T-helper 2 cell treated with Interferon-gamma antibody and Interleukin-4, amounts not matched to agents 100 ng/mL and 5 ng/mL, for 36 hours (primary cell): ENCODE results near the gene KMT5B. TPM values are rescaled to one million over a fixed set of nuclear protein-coding genes. Genes with fewer than 3 reads are reported as not detected.

Experiments used
- intact Hi-C: fragments of 100-400 bp; cut with micrococcal nuclease; formaldehyde crosslinking; loops from one replicate; pipeline ENCODE4 v1.15.1; 2023
- total RNA-seq: library from RNA; stranded (reverse); gene quantifications from 2 replicates; pipeline ENCODE4 v1.2.3, GENCODE V29; 2022

KMT5B gene
- total RNA-seq, 1 donor from 2014 or later = 26.1 TPM

DNA sequence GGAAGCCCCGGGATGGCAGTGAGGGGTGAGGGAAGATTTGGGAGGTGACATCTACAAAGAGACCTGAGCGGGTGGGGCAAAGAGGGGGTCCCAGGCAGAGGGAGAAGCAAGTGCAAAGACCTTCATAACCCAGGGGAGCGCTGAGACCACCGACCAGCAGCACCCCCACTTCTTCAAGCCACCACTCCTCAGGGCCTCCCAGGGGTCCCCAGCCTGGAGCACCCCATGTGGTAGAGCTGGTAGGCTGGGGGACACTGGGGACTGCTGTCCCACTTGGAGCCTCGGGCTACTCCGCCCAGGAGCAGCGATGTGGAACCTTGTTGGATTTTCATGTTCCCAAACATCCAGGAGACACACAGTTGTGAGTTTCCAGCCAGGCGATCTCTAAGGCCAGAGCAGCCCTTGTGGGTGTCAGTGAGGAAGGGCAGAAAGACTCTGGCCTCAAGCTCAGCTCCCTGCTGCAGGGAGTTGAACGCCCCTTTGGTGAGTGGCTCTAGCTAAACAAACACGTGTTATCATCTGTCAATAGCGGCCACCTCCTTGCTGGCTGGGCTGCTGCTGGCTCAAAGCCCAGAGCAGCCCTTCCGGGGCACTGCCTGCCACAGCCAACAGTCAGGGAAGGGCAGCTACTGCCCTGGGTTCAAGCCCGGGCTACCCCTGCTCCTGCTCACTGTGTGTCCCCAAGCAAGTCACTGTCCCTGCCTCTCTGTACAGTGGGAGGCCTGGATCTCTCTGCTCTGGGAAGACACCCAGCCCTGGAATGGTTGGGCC is 66.2 kb downstream of the KMT5B start:
- intact Hi-C loops = no loop called here

DNA sequence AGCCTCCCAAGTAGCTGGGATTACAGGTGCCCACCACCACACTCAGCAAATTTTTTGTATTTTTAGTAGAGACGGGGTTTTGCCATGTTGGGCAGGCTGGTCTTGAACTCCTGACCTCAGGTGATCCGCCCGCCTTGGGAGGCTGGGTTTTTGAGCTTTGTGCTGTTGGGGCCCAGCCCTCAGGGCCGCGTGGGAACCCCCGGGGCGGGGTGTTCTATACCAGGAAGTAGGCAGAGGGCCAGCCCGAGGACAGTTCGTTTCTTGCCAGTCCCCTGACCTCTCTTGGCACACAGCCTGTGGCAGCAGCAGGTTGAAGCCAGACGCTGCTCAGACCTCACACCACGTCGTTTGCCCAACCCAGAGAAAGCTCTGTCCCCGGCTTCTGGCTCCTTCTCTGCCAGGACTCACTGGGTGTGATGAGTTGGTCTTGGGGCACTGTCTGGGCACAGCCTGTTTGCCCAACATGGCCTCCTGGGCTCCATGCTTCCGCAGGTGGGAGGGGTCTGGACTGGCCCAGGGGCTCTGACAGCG is 67.0 kb downstream of the KMT5B start:
- intact Hi-C loops = no loop called here

DNA sequence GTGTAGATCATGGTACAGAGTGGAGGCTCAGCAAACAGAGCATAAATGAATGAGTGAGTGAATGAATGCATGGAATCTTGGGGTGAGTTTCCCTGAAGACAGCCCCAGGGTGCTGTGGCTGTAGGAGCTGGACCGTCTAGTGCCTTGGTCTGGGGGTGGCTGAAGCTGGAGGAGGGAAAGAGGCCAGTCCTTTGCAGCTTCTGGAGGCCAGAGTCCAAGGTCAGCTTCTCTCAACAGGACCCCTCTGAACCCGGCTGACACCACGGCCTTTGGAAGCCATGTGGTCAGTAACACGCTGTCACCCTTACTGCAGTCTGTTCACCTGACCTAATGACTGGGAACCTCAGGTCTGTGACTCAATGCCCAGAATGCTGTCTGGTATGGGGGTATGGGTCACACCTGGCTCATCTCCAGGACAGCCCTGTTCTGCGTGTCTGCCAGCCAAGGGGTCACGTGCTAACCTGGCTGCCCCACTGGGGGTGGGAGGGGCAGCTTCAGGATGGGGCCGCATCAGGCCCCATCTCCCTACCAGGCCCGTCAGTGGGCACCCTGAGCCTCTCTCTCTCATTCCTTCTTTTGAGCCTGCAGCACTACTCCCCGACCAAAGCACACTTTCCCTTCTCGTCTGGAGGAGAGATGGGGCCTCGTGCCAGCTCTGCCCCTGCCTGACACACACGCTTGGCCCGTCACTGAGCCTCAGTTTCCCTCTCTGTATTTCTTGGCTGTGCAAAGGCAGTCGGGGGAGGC is 67.8 kb downstream of the KMT5B start:
- intact Hi-C loops = no loop called here

DNA sequence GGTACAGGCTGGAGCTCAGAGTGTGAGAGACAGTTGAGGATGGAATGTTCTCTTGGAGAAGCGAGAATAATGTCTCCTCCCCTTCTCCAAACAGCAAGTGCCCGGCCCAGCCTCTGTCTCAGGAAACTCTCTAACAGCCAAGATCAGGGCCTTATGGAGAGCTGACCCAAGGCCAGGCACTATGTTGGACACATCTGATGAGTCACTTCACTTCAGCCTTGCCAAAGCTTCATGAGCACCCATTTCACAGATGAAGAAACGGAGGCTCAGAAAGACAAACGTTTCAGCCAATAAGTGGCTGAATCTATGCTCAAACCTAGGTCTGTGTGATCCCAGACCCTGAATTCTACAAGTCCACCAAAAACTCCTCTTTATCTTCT is 69.8 kb downstream of the KMT5B start:
- intact Hi-C loops = no loop called here

DNA sequence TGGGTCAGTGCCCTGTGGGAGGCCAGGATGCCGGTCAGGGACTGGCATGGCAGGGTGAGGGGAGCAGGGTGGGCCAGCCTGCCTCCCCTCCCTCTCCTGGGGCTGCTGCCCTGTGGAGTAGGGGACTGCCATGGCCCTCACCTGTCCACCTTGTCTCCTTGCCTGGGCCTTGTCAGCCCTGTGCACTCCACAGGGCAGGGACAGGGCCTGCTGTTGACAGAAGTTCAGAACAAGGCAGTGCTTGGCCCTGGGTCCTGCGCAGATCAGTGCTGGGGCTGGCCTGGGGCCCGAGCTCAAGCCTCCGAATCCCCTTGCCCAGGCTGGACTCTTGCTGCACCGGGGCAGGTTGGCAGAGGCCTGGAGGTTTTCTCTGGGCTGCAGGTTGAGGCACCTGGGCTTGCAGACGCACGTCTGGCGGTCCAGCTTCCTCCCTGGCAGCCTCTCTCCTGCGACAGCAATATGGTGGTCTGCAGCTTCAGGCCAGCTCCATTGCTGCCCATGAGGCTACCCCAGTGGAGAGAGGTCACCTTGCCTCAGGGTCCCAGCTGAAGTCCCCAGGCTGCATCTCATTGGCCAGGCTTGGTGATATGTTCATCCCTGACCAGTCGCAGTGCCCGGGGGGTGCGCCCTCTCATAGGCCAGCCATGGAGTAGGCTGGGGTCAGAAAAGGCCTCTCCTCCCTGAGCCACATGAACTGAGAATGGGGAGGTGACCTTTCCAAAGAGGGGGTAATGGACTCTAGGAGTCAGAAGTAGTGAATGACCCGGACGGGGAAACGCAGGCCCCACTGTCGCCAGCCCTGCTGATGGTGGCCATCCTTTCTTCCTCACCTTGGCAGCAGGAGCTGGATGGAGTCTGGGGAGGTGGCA is 70.4 kb downstream of the KMT5B start:
- intact Hi-C loops = no loop called here

DNA sequence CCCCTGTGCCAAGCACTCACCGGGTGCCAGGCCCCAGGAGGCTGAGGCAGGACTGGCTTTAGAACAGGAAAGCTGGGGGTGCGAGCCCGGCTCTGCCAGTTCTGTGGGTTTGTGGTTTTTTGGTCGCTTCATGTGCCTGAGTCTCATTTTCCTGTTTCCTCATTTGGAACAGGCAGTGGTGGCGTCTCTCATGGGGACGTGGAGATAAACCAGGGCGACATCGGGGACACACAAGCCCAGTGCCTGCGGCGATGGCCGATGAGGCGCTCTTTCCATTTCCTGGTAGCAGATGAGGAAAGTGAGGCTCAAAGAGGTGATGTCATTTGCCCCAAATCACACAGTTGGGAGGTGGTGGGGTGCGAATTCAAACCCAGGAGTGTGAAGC is 71.1 kb downstream of the KMT5B start:
- intact Hi-C loops = no loop called here

DNA sequence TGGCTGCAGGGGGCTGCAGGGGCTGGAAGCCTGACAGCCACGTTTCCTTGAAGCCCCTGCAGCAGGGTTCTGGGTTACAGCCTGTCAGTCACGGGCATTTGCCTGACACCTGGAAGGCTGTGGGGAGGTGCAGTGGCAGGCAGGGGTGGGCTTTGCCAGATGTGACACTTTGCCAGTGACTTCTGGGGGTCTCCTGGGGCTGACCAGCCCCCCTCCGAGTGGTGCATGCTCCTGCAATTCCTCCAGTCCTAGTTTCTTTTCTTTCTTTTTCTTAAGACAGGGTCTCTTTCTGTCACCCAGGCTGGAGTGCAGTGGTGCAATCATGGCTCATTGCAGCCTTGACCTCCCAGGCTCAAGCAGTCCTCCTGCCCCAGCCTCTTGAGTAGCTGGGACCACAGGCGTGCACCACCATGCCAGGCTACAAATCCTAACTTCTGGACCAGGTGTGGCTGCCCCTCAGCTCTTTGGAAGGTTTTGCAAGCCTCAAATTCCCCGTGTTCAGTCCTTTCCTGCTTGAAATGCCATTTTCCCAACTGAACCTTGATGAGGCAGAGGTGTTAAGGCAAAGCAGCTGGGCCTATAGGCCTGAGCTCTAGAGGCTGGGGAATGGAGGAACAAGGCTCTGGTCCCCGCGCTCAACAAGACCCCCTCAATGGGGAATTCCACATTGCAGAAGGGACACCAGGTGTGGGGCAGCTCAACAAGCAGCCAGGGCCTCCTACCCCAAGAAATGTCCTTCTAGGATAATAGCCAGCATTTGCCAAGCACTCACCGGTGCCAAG is 71.7 kb downstream of the KMT5B start:
- intact Hi-C loops = no loop called here

DNA sequence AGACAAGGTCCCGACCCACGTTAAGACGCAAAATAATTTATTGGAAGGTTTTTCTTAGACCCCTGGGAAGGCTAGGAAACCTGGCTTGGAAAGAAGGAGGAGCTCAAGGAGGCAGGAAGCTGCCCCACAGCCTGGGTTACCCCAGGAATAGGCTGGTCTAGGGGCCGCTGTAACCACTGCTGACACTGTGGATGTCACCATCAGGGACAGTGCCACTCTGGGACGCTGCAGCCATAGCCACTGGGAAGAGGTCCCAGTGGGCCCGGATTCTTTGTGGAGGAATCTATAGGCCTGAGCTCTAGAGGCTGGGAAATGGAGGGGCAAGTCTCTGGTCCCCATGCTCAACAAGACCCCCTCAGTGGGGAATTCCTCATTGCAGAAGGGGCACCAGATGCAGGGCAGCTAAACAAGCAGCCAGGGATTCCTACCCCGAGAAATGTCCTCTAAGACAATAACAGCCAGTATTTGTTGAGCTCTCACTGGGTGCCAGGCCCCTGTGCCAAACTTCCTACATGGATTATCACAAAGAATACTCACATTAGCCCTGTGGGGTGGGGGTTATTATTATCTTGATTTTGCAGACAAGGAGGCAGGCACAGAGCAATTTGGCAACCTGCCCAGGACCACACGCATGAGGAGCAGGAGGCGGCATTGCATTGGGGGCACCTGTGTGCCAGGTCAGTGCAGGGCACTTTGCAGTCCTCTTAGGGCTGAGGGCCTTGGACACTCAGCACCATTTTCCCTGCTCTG is 72.4 kb downstream of the KMT5B start:
- intact Hi-C loops = no loop called here

DNA sequence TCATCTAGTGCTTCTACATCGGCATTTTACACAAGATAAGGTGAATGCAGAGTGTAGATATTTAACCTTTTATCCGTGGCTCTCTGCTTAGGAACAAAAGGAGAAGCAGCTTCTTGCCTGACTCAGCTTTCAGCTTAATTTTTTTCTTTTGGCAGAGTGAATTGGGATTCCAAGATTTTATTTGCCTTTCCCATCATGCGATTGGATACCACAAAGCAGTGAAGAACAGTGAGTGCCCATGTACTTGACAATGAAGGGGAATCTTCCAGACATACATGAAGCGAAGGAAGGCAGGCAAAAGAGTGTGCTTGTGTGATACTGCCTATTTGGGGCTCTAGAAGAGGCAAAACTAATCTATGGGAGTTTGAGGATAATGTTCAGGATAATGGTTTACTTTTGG is 74.9 kb downstream of the KMT5B start:
- intact Hi-C loops = no loop called here

DNA sequence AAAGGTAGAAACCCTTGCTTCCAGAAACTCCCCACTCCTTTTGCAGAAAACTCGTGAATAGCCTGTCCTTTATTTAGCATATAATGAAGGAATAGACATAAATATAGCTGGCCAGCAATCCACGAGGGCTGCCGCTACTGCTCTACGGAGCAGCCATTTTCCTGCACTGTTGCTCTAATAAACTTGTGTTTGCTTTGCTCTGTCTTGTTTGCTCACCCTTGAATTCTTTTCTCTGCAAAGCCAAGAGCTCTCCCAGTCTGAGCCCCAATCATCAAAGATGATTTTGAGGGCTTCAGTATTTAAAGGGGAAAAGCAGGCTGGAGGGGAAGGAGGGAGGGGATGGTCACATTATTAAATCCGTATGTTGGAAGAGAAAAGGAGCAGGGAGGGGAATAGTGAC is 75.3 kb downstream of the KMT5B start:
- intact Hi-C loops = no loop called here

DNA sequence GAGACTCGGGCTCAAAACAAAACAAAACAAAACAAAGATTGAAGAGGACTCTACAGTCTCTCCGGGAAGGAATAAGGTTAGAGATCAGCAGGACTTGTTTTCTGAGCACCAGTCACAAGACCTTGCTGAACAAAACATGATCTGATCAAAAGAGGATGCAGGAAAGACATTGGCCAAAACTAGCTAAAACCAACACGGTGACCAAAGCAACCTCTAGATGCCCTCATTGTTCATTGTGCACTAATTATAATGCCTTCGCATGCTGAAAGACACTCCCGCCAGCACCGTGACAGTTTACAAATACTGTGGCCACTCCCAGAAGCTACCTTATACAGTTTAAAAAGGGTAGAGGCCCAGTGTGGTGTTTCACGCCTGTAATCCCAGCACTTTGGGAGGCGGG is 76.2 kb downstream of the KMT5B start:
- intact Hi-C loops = no loop called here

DNA sequence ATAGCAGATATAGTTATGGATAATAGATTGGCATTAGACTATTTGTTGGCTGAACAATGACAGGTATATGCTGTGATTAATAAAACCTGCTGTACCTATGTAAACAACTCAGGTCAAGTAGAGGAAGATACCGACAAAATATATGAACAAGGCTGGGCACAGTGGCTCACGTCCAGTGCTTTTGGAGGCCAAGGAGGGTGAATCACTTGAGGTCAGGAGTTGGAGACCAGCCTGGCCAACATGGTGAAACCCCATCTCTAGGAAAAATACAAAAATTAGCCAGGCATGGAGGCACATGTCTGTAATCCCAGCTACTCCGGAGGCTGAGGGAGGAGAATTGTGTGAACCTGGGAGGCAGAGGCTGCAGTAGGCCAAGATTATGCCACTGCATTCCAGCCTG is 77.9 kb downstream of the KMT5B start:
- intact Hi-C loops = no loop called here

DNA sequence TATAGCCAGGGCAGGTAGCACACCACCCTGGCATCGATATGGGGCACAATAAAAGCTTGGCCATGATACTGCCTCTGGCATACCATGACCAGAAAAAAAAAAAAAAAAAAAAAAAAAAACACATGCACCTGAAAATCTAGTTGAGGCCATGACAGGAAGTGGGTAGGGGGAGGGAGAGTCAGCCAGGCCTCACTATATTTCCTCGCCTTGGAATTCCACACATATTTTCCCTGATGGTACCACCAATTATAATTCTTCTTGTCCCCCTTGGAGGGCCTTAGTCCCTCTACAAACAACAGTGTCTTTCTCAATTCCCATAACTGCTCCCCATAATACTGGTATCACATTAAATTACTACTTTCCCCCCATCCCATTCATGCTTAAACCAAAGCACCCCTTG is 79.3 kb downstream of the KMT5B start:
- intact Hi-C loops = no loop called here

DNA sequence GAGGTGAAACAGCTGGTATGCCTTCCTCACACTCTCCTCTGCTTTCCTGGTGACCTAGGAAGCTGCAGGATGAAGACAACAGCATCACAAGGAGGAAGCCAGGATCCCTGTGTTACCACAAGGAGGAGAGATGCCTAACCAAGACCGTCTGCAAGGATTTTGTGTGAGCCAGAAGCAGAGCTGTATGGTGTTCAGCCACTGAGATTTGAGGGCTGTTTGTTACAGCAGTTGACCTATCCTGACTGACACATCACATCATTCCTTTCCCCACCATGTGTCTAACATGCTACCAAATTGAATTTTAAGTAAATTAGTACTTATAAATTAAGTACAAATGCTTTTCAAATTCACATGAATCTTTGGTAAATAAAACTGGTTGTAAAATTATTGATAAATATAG is 83.0 kb downstream of the KMT5B start:
- intact Hi-C loops = no loop called here

DNA sequence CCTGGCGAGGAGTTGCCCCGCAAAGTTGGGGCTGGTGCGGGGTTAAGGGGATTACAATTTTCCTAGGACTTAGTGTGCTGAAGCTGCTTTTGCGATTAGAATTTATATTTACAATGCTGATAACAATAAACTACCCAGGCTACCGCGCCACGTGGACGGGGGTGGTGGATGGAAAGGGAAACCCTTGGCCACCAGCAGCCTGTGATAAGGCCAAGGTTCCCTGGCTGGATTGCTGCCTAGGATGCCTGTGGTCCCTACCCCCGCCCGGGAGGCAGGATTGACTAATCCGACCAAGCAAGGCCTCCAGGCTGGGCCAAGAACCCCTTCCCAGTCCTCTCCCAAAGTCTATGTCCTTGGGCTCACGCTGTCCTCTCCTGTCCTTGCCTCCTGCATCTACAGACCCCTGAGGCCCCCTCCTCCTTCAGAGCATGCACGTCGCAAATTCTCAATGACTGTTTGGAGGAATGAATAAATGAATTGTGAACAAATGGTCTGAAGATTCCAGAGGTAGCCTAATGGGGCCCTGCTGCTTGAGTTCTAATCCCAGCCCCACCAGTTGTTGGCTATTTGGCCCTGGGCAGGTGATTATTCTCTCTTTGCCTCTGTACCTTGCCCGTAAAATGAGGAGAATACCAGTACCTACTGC is 84.3 kb downstream of the KMT5B start:
- intact Hi-C loops = loop anchor here (10.0 kb wide), 1 partner anchor 124 kb away; the partner anchor contains the start of gene UNC93B1

DNA sequence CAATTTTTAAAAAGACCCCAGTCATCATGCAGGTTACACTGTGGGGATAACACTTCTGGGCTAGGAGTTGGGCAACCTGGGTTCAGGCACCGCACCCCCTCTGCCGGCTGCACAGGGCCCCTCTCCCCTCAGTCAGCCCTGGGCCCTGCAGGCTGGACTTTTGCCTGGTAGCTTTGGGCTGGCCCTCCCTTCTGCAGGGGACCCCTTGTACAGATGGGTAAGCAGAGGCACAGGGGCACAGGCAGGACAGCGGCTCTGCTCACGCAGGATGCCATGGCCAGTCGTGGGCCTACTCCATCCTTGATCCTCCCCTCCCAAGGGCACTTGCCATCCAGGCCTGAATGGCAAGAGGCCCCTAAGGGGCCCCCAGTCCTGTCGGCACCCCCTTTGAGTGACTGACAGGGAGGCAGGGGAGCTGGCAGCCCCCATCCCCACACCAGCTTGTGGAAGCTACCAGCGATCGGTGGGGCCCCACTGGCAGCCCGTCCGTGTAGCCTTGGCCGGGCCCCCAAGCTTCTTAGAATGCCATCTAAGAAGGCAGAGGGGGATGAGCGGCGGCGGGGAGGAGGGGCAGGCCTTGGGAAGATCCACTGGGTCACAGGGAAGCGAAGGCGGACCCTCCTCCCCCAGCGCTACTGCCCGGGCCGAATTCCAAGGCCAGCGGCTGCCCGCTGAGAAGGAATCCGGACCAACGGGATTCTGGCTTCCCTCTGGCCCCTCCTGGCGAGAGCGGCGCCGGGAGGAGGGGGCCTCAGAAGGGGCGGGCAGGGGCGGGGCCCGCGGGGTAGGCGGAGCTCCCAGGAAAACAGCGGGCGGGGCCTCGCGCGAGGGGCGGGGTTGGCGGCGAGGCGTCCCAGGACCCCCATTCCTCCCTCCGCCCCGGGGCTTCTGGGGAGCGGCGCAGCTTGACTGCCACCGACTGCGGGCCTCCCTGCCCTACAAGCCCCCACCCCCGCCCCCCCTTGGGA is 85.1 kb downstream of the KMT5B start:
- intact Hi-C loops = loop anchor here (10.0 kb wide), 1 partner anchor 123 kb away; the partner anchor contains the start of gene UNC93B1

DNA sequence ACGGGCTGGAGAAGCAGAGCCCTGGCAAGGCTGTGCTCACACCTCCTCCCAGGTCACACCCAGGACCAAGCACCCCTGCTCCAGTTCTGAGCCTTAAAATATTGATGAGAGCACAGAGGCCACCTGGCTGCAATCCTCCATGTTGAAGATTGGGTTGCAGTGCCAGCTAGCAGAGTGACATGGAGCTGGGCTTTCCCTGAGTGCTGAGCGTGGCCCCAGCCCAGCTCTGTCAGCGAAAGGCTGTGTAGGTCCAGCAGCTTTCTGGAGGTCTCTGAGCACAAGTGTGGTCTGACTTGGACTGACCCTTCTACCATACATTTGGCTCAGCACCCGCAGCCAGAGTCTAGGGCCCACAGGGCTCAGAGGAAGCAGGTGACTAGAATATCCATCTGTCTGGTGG is 87.9 kb downstream of the KMT5B start:
- intact Hi-C loops = loop anchor here (10.0 kb wide), 1 partner anchor 120 kb away; the partner anchor contains the start of gene UNC93B1

DNA sequence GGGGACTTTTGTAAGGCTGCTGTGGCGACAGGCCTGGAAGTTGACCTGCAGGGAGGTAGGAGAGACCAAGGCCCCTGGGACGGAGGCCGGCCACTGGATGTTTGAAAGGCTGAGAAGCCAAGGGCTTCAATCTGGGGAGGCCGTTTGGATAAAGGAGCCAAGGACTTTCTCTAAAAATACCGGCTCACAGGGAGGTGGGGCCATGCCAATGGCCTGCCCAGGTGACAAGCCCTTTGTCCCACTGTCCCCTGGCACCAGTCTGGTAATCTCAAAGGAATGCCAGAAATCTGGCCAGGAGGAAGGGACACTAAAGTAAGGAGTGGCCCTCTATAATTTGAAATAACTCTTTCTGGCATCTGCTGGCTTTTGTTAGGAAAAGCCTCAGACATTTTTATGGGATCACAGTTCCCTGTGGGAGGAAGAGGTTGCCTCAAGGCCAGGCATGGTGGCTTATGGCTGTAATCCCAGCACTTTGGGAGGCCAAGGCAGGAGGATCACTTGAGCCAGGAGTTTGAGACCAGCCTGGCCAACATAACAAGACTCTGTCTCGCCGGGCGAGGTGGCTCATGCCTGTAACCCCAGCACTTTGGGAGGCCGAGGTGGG is 90.1 kb downstream of the KMT5B start:
- intact Hi-C loops = loop anchor here (5.0 to 10.0 kb wide), 2 partner anchors 89 to 118 kb away; partner anchors contain the start of genes KMT5B and UNC93B1
